Right cardiac atrium (tissue), 5 donors: ENCODE results near the gene CELF4. TPM values are rescaled to one million over a fixed set of nuclear protein-coding genes. Genes with fewer than 3 reads are reported as not detected.

Experiments
- ATAC-seq, 2 donors: fragments of 200-7000 bp; cut with Tn5 transposase; one replicate each; pipeline versions ENCODE4 v1.8.0 to v1.9.1; 2020; ENCODE audit warnings: moderate library complexity in 2 of 2, mild to moderate bottlenecking in 1 of 2
- DNase-seq, 3 donors: peaks; one replicate each; pipeline ENCODE4 v3.0.0-alpha.2; 2020
- H3K27ac ChIP-seq: one replicate; pipeline ENCODE4 v1.5.1; 2013; ENCODE audit warnings: mild to moderate bottlenecking, low read length, control low read depth, moderate library complexity
- H3K27me3 ChIP-seq: one replicate; pipeline ENCODE4 v1.6.1; 2013; ENCODE audit not compliant: control insufficient read depth, insufficient read depth
- H3K4me1 ChIP-seq: one replicate; pipeline ENCODE4 v1.6.1; 2013; ENCODE audit warnings: low read length; ENCODE audit not compliant: control insufficient read depth, insufficient read depth
- H3K4me3 ChIP-seq: one replicate; pipeline ENCODE4 v1.5.1; 2013; ENCODE audit warnings: low read length, control low read depth
- H3K9me3 ChIP-seq: one replicate; pipeline ENCODE4 v1.6.1; 2013; ENCODE audit warnings: low read length; ENCODE audit not compliant: control insufficient read depth
- WGBS: extraction: QIAGEN DNeasy Blood & Tissue Kit; methylation state at CpG from one replicate; pipeline ENCODE4 v1.1.7; 2013; 5-methylcytosine and 5-hydroxymethylcytosine counted together
- intact Hi-C, 4 donors: fragments of 100-400 bp; cut with DNase I; formaldehyde crosslinking; loops; one replicate each; pipeline versions ENCODE4 v1.11.0 to v1.14.0; 2022 to 2023
- polyA plus RNA-seq: library from polyadenylated mRNA; stranded (reverse); fragments of 200-250 nt; gene quantifications from one replicate; pipeline ENCODE4 v1.2.3, GENCODE V29; 2013
- total RNA-seq, 4 donors: library from RNA; stranded (reverse); fragmentation: NEBNext Ultra II Directional; extraction: Animal tissue kit (Norgen Biotek cat#: 25700); gene quantifications; one replicate each; pipeline ENCODE4 v1.2.1, GENCODE V29; 2021
- donor health status: healthy with polysubstance abuse.
- donor health status: DM: no; HTN: yes; CAD: no.
- donor health status: DM: no; HTN: no; CAD: no.
- donor health status: DM: no; HTN: yes; CAD: no; lungs with severe emphysema.
- donor health status: DM: yes; HTN: yes; CAD: no.

The CELF4 gene
- total and polyA plus RNA-seq, 5 donors: 0.79 to 1.4 (median 1.1) TPM

DNA sequence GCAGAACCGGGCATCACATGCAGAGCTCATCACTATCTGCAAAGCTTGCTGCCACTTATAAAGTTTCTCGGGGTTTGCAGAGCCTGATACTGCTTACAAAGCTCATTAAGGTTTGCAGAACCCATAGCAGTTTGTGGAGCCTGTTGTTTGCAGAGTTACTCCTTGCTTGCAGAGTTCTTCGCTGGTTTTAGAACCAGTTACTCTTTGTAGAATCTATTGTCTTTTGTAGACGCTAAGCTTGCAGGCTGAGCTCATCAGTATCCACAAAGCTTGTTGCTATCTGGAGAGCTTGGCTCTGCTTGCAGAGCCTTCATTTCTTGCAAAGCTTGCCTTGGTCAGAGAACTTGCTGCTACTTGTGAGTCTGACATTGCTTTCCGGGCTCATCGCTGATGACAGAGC is 106.9 kb downstream of the CELF4 start:
- Histone ChIP-seq H3K9me3 (no peaks in the 10 kb centered on the region), H3K27me3 (no peaks in the 10 kb centered on the region), H3K4me1 (no peaks in the 10 kb centered on the region), H3K27ac (no peak overlapping the region), H3K4me3 (no peak overlapping the region)
- intact Hi-C loops: no loop called here
- DNase-seq (no peak), ATAC-seq (no peak)
- WGBS: 69% methylated on average over 6 of the region's 6 CpGs

DNA sequence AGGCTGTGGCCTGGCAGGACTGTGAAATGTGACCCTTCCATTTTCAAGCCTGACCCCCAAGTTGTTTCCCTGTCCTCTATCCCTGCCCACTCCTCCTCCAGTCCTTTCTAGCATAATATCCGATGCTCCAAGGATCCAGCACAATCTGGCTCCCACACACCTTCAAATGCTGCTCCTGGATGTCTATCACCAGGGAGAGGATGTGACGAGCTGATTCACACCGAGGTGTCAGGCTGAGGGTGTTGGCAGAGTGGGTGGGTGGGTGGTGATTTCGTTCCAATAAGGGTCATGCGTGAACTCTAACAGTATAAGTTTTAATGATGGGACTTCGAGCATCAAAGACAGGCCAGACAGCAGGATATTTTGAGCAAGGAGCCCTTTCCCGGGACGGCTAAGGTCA is 107.8 kb downstream of the CELF4 start:
- DNase-seq: no peak

DNA sequence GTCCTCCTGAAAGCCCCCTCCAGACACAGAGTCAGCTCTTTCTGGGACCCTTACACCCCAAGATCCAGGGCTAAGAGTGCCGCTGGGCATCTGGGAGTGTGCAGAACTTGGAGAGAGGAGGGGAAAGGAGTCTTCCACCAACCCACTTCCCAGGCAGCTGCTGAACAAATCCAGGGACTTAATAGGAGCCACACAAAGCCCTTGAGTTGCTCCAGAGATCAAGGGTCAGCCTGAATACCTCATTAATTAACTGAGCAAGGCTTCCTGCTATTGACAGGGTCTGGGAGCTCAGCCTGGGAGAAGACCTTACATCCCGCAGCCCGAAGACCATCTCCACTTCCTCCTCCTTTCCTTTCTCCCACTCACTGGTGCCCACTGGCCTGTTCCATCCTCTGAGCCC is 108.3 kb downstream of the CELF4 start:
- Histone ChIP-seq H3K4me3 (no peak overlapping the region), H3K9me3 (no peaks in the 10 kb centered on the region), H3K4me1 (no peaks in the 10 kb centered on the region), H3K27me3 (no peaks in the 10 kb centered on the region), H3K27ac (no peak overlapping the region)
- no peak for ATAC-seq
- intact Hi-C loops: no loop called here
- no peak for DNase-seq
- WGBS: 71% methylated on average over 3 of the region's 3 CpGs

More for the DNA sequence above, 107.8 kb downstream of the CELF4 start:
- ATAC-seq: no peak
- Histone ChIP-seq H3K27me3 (no peaks in the 10 kb centered on the region), H3K27ac (no peak overlapping the region), H3K4me1 (no peaks in the 10 kb centered on the region), H3K9me3 (no peaks in the 10 kb centered on the region), H3K4me3 (no peak overlapping the region)
- 58% methylated on average over 8 of the region's 8 CpGs for WGBS
- intact Hi-C loops: no loop called here

DNA sequence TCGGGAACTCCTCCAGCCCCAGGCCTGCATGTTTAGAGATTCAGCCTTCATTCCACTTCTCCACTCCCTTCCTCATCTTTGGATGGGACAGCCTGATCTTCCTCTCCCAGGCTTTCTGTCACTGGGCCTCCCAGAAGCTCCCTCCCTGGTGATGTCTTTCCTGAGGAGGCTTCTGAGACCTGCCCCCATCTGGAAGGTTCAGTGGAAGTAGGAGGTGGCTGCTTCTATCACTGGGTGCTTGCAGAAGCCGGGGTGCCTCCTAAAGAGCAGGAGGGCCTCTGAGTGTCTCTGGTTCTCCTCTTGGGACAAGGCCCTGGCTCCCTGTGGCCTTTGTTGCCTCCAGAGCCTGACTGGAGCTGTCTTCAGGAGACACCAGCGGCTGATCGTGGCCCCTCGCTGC is 108.7 kb downstream of the CELF4 start:
- H3K4me3 ChIP-seq: no peak overlapping the region
- WGBS: 94% methylated on average over 5 of the region's 5 CpGs
- no peak overlapping the region for H3K27ac ChIP-seq
- ATAC-seq (no peak), DNase-seq (no peak)
- no peaks in the 10 kb centered on the region for H3K9me3 ChIP-seq
- no peaks in the 10 kb centered on the region for H3K4me1 ChIP-seq
- intact Hi-C loops: no loop called here
- H3K27me3 ChIP-seq: no peaks in the 10 kb centered on the region

DNA sequence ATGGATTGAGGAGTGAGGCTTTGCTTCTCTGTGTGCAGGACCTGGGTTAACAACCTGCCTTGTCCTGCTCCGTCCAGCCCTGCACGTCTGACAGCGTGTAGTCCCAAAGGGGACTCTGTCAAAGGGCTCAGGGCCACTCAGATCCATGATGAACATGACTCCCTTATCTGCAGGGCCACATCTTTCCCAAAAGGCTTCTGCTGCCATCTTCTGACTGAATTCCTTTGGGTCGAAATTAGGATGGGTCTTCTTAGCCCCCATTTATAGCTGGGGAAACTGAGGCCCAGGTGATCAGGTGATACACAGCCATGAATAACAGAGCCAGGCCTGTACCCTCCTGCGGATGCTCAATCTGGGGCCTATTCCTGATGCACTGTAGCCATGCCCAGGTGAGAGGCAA is 109.2 kb downstream of the CELF4 start:
- intact Hi-C loops: no loop called here
- H3K27ac ChIP-seq: no peak overlapping the region
- ATAC-seq (no peak), DNase-seq (no peak)
- no peak overlapping the region for H3K4me3 ChIP-seq
- no peaks in the 10 kb centered on the region for H3K27me3 ChIP-seq
- 89% methylated on average over 5 of the region's 5 CpGs for WGBS
- no peaks in the 10 kb centered on the region for H3K9me3 ChIP-seq
- no peaks in the 10 kb centered on the region for H3K4me1 ChIP-seq

DNA sequence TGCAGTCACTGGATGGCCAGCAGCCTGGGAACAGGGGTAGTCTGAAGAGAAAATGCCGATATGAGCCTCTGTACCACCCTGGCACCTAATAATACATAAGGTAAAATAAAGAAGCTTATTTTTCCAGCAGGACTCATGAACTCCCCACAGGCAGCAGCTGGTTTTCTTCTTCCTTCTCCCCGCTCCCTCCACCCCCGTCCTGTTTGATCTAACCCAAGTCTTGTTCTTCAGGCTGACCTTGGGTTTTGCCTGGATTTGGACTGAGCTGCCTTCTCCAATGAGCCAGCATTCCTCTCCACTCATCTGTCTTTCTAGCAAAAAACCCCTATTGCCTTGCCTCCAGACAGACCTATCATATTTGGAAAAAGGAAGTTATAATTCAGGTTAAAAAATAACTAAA is 111.8 kb downstream of the CELF4 start:
- no peaks in the 10 kb centered on the region for H3K4me1 ChIP-seq
- no peak overlapping the region for H3K27ac ChIP-seq
- no peaks in the 10 kb centered on the region for H3K27me3 ChIP-seq
- ATAC-seq (no peak), DNase-seq (no peak)
- no peak overlapping the region for H3K4me3 ChIP-seq
- no peaks in the 10 kb centered on the region for H3K9me3 ChIP-seq
- WGBS: 61% methylated on average over 3 of the region's 3 CpGs
- intact Hi-C loops: no loop called here

DNA sequence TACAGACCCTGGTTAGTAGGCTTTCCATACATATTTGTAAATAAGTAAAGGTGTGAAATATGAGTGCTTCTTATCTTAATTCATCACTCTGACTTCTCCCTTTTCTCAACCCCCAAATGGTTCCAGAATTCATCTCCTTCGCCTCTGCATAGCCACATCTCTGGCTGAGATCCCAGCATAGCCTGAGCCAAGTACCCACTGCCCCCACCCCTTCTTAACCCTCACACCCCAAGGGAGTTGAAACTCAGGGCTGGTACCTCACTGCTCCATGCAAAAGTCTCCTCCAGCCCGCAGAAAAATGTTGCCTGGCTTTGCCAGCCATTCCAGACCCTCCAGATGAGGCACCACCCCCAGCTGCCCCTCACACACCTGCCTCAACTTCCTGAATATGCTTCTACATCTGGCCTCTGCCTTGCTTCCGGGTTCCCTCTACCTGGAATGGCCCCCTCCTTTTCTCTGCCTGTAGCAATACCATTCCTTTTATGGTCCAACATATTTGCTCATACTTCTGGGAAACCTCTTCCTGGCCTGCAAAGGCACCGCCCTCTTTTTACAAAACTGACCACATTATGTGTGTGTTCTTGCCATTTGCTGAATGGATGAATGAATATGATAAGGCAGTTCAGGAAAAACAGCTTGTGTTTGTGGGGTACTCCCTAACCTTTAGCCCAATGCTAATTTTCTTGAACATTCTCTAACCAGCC is 112.8 kb downstream of the CELF4 start:
- ATAC-seq (peak; percentile 41 to 45), DNase-seq (no peak)
- no peaks in the 10 kb centered on the region for H3K4me1 ChIP-seq
- intact Hi-C loops: no loop called here
- 35% methylated on average over 4 of the region's 4 CpGs for WGBS
- no peaks in the 10 kb centered on the region for H3K9me3 ChIP-seq
- no peak overlapping the region for H3K27ac ChIP-seq
- H3K27me3 ChIP-seq: no peaks in the 10 kb centered on the region
- no peak overlapping the region for H3K4me3 ChIP-seq

DNA sequence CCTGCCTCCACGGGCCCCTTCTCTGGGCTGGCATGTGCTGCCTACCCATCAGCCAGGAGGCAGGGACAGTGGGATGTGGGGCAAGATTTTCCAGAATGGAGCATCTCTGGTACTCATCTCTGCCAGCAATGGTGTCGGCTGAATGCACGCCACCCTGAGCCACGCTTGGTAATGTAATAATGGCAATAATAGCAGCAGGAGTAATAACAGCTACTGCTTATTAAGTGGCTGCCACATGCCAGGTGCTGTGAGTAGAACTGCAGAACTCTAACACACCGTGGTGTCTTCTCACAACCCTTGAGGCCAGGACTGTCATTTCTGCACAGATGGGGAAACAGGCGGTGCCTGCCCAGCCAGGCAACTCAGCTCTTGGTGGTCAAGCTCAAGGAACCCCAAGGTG is 113.6 kb downstream of the CELF4 start:
- 85% methylated on average over 6 of the region's 6 CpGs for WGBS
- Histone ChIP-seq H3K27me3 (no peaks in the 10 kb centered on the region), H3K27ac (no peak overlapping the region), H3K4me1 (no peaks in the 10 kb centered on the region), H3K9me3 (no peaks in the 10 kb centered on the region), H3K4me3 (no peak overlapping the region)
- ATAC-seq: no peak
- DNase-seq: no peak
- intact Hi-C loops: no loop called here

DNA sequence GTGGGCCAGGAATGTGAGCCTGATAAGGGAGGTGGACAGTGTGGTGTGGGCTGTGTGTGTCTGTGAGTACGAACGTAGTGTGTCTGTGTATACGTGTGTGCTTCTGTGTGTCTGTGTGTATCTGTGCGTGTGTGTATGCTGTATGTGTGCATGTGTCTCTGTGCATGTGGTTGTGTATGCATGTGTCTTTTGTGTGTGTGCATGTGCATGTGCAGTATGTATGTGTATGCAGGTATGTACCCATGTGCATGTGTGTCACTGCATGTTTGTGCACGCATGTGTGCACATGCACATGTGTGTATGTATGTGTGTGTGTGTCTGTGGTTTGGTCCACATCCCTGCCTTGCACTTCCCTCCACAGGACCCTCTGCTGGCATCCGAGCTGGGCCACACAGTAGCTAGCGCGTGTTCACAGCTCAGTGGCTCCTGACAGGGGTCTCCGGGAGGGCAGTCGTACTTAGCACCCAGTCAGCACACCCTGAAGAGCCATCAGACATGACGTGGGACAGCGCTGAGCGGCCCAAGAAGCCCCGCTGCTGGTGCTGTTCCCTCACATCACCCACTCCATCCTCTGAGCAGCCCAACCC is 114.3 kb downstream of the CELF4 start:
- Histone ChIP-seq H3K27me3 (no peaks in the 10 kb centered on the region), H3K27ac (no peak overlapping the region), H3K9me3 (no peaks in the 10 kb centered on the region), H3K4me1 (no peaks in the 10 kb centered on the region), H3K4me3 (no peak overlapping the region)
- intact Hi-C loops: no loop called here
- ATAC-seq (no peak), DNase-seq (no peak)
- 91% methylated on average over 14 of the region's 14 CpGs for WGBS

DNA sequence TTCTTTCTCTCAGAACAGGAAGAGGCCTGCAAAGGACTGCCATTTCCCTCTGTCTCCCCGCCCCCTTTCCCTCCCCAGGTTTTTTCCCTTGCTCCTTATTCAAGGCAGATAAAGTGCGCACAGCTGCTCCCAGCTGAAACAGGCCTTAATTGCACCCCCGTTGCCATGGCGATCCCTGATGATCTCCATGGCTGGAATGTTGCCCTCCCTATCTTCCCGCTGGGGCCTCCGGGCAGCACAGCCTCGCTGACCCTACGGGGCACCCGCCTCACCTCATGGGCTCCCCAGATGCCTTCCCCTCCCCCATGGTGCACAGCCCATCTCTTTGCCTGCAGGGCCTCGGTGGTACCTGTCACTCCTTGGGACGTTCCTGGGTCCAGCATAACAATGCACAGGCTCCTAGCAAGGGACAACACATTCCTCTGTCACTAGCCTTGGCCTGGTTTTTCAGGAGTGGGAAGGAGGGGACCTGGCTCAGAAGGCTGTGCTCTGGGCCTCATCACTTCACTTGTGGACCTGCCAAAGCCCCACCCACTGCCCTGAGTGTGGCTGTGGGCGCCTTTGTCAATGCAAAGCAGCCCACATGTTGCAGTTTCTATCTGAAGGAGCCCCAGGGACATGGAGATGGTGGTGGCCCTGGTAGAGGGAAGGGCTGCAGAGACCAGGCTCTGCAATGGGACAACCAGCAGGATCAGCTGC is 115.0 kb downstream of the CELF4 start:
- Histone ChIP-seq H3K27ac (no peak overlapping the region), H3K27me3 (no peaks in the 10 kb centered on the region), H3K4me3 (no peak overlapping the region), H3K9me3 (no peaks in the 10 kb centered on the region), H3K4me1 (no peaks in the 10 kb centered on the region)
- ATAC-seq (peak in 1 of 2 donors; percentile 18), DNase-seq (peak; percentile 29 to 70 (median 68))
- intact Hi-C loops: no loop called here
- 36% methylated on average over 12 of the region's 12 CpGs for WGBS

DNA sequence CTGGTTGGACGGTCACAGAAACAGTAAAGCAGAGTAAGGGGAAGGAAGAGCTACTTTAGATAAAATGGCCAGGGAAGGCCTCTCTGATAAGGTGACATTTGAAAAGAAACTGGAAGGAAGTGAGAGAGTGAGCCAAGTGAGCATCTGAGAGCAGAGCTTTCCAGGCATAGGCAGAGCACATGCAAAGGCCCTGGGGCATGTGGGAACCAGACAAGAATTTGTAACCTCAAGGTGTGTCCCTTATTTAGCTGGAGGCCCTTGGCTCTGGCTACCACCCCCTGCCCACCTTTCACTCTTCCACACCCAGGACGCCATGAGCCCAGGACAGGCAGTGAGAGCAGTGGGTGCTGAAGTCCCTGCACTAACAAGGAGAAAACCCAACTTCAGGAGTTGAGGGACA is 116.0 kb downstream of the CELF4 start:
- no peaks in the 10 kb centered on the region for H3K4me1 ChIP-seq
- WGBS: 57% methylated on average over 2 of the region's 2 CpGs
- H3K27ac ChIP-seq: no peak overlapping the region
- H3K9me3 ChIP-seq: no peaks in the 10 kb centered on the region
- intact Hi-C loops: no loop called here
- ATAC-seq (no peak), DNase-seq (no peak)
- H3K4me3 ChIP-seq: no peak overlapping the region
- no peaks in the 10 kb centered on the region for H3K27me3 ChIP-seq
